AG08396 (cell line): ENCODE results near the gene FAM89B.

Experiments
- DNase-seq: peaks from one replicate; pipeline ENCODE4 v3.0.0; 2012; ENCODE audit warnings: low spot score, mixed read lengths

The FAM89B gene

GRCh38 chr11:65573391-65574079, 1.2 kb downstream of the FAM89B start:
- DNase-seq, result no peak

- DNase-seq, result peak; percentile 98
These were observed 1.9 kb downstream of the FAM89B start for GRCh38 chr11:65574109-65574810.

GRCh38 chr11:65574811-65575567, 2.7 kb downstream of the FAM89B start:
- no peak for DNase-seq

GRCh38 chr11:65575568-65576231, 3.4 kb downstream of the FAM89B start, which contains the start of gene EHBP1L1:
TSS of gene EHBP1L1 (plus strand) at chr11:65576053. CDS start at chr11:65576303, 250 bp downstream.
- DNase-seq, result peak; percentile 88

GRCh38 chr11:65576232-65576866, 4.0 kb downstream of the FAM89B start:
- no peak for DNase-seq

GRCh38 chr11:65576867-65577755, 4.8 kb downstream of the FAM89B start:
- peak; percentile 89 for DNase-seq

GRCh38 chr11:65577756-65578109, 5.4 kb downstream of the FAM89B start:
- DNase-seq, result no peak

- DNase-seq, result no peak
These were observed 5.8 kb downstream of the FAM89B start for GRCh38 chr11:65578134-65578533.

- no peak for DNase-seq
These were observed 6.3 kb downstream of the FAM89B start for GRCh38 chr11:65578667-65579066.

GRCh38 chr11:65579291-65579690, 7.0 kb downstream of the FAM89B start:
- no peak for DNase-seq

- DNase-seq, result no peak
These were observed 7.8 kb downstream of the FAM89B start for GRCh38 chr11:65580031-65580692.

GRCh38 chr11:65580756-65581155, 8.4 kb downstream of the FAM89B start:
- DNase-seq, result no peak

- no peak for DNase-seq
These were observed 9.6 kb downstream of the FAM89B start for GRCh38 chr11:65581928-65582327.

GRCh38 chr11:65583589-65583988, 11.3 kb downstream of the FAM89B start:
- DNase-seq, result no peak

- DNase-seq, result no peak
These were observed 11.8 kb downstream of the FAM89B start for GRCh38 chr11:65584106-65584505.

GRCh38 chr11:65584723-65585171, 12.4 kb downstream of the FAM89B start:
- DNase-seq, result no peak

- DNase-seq, result no peak
These were observed 13.3 kb downstream of the FAM89B start for GRCh38 chr11:65585396-65586246.

- DNase-seq, result no peak
These were observed 13.9 kb downstream of the FAM89B start for GRCh38 chr11:65586247-65586630.

- DNase-seq, result peak; percentile 56
These were observed 14.3 kb downstream of the FAM89B start for GRCh38 chr11:65586676-65587075.
